GM13977 (cell line): ENCODE data around the gene CRAT.

Experiments used
- DNase-seq: peaks from one replicate; pipeline ENCODE4 v3.0.0; 2012; ENCODE audit warnings: low spot score
- CTCF ChIP-seq: IDR thresholded peaks from 2 replicates; pipeline ENCODE4 v1.5.1; 2012; ENCODE audit warnings: mild to moderate bottlenecking, control low read depth; ENCODE audit not compliant: insufficient read depth; ENCODE audit errors: extremely low read depth, missing control alignments
- in situ Hi-C: fragments of 300-500 bp; cut with MboI; formaldehyde crosslinking; loops from one replicate; pipeline ENCODE4 v1.12.0; 2022; ENCODE audit warnings: low sequenced_read_pairs, low pct_unique_long_range_greater_than_20kb, mixed read lengths, inconsistent platforms; ENCODE audit not compliant: unreplicated experiment

CRAT gene

GRCh38 chr9:129110740-129111527, at the start of gene CRAT, which contains the start of gene PTPA:
Gene CRAT, minus strand, starts transcription at chr9:129110793. Its CDS starts 284 bp downstream, at chr9:129110509.
Gene PTPA, plus strand, starts transcription at chr9:129111415. Its CDS starts 186 bp downstream, at chr9:129111601.
- DNase-seq: peak; percentile 100
- in situ Hi-C loops: no loop called here
- no peak for TF ChIP-seq CTCF

GRCh38 chr9:129156163-129156562, 45.6 kb upstream of the CRAT start:
- in situ Hi-C loops: no loop called here
- no peak for DNase-seq
- no peak for TF ChIP-seq CTCF

- no peak for DNase-seq
- TF ChIP-seq CTCF: no peak
- in situ Hi-C loops: no loop called here
Measured at GRCh38 chr9:129154866-129155477, 44.4 kb upstream of the CRAT start.

- in situ Hi-C loops: no loop called here
- DNase-seq: no peak
- no peak for TF ChIP-seq CTCF
Measured at GRCh38 chr9:129151469-129151868, 40.9 kb upstream of the CRAT start.

GRCh38 chr9:129150672-129151211, 40.1 kb upstream of the CRAT start:
- TF ChIP-seq CTCF: no peak

GRCh38 chr9:129150122-129150521, 39.5 kb upstream of the CRAT start:
- no peak for DNase-seq
- no peak for TF ChIP-seq CTCF
- in situ Hi-C loops: no loop called here

More at GRCh38 chr9:129150672-129151211, 40.1 kb upstream of the CRAT start:
- in situ Hi-C loops: no loop called here
- no peak for DNase-seq
